Peyer's patch (tissue), 4 donors: ENCODE measurements around the gene SMARCC2.

Source experiments
- POLR2A ChIP-seq, 2 donors: fragments of 450-650 bp; IDR thresholded peaks; one replicate each; pipeline ENCODE4 v1.5.1; 2017; ENCODE audit warnings: antibody characterized with exemption in 2 of 2, mild to moderate bottlenecking in 2 of 2, moderate library complexity in 2 of 2
- TF ChIP-seq, protein P1 (sequence below), 6 experiments: fragments of 450-650 bp in 4 of 6; fragments of 200-600 bp in 2 of 6; sonication (generic) in 1 of 6; IDR thresholded peaks; one replicate each; pipeline ENCODE4 v1.5.1; 2017 to 2019; ENCODE audit warnings: antibody characterized with exemption in 6 of 6, mild to moderate bottlenecking in 3 of 6, moderate library complexity in 1 of 6

DNA sequence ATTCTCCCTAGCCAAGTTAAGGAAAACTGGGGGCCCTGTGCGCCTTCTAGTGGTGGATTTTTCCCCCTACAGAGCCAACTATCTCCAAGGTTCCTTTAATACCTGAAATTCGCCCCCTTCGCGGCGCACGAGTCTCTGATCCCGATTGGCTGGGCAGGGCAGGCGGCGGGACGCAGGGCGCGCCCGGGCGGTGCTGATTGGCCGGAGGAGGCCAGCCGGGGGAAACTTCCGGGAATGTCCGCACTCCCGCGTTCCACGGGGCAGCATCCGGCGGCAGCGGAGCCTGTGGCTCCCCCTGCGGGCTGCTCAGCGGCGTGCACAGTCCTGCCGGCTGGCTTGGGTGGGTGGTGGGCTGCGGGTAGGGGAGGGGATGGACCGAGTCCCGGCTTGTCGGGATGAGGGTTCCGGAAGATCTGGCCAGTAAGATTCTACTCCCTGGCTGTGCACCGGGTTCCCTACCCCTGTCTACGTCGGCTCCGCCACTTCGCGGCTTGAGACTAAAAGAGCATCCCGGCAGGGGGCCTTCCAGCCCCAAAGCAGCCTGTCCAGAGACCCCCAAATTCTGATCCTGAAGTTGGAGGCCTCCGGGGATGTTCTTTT is 34.9 kb upstream of the SMARCC2 start, which contains the start of gene NABP2:
- TF ChIP-seq, protein P1, sequence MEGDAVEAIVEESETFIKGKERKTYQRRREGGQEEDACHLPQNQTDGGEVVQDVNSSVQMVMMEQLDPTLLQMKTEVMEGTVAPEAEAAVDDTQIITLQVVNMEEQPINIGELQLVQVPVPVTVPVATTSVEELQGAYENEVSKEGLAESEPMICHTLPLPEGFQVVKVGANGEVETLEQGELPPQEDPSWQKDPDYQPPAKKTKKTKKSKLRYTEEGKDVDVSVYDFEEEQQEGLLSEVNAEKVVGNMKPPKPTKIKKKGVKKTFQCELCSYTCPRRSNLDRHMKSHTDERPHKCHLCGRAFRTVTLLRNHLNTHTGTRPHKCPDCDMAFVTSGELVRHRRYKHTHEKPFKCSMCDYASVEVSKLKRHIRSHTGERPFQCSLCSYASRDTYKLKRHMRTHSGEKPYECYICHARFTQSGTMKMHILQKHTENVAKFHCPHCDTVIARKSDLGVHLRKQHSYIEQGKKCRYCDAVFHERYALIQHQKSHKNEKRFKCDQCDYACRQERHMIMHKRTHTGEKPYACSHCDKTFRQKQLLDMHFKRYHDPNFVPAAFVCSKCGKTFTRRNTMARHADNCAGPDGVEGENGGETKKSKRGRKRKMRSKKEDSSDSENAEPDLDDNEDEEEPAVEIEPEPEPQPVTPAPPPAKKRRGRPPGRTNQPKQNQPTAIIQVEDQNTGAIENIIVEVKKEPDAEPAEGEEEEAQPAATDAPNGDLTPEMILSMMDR (IDR thresholded peaks at IDR 0.05), result peak; percentile 85 to 94 (median 89)
- peak in 1 of 2 donors; percentile 61 for TF ChIP-seq POLR2A (IDR thresholded peaks at IDR 0.05)
